Astrocyte (in vitro differentiated cells and primary cell): ENCODE measurements around the gene MROH2A. TPM values are rescaled to one million over a fixed set of nuclear protein-coding genes. Genes with fewer than 3 reads are reported as not detected.

Experiments
- DNase-seq: peaks from one replicate; pipeline ENCODE4 v3.0.0-alpha.2; 2010; ENCODE audit warnings: low read depth
- FAIRE-seq: peaks from 2 replicates; lab custom pipeline; 2011; peaks lifted over from hg19 to GRCh38; lab: Jason Lieb, UNC
- H2AFZ ChIP-seq: 2 replicates; pipeline ENCODE4 v1.6.0; 2012; ENCODE audit warnings: low read depth, low read length, inconsistent platforms
- H3K27ac ChIP-seq: 2 replicates; pipeline ENCODE4 v1.5.1; 2011; ENCODE audit warnings: low read depth, low read length, inconsistent platforms
- H3K27me3 ChIP-seq: 2 replicates; pipeline ENCODE4 v1.6.0; 2011; ENCODE audit warnings: low read length, inconsistent platforms; ENCODE audit not compliant: insufficient read depth
- H3K36me3 ChIP-seq: 2 replicates; pipeline ENCODE4 v1.5.1; 2011; ENCODE audit warnings: low read length, inconsistent platforms; ENCODE audit not compliant: insufficient read depth
- H3K4me1 ChIP-seq: 2 replicates; pipeline ENCODE4 v1.5.1; 2011; ENCODE audit warnings: low read length, inconsistent platforms; ENCODE audit not compliant: insufficient read depth
- H3K4me2 ChIP-seq: 2 replicates; pipeline ENCODE4 v1.6.0; 2012; ENCODE audit warnings: low read length, inconsistent platforms
- H3K4me3 ChIP-seq: 2 replicates; pipeline ENCODE4 v1.5.1; 2011; ENCODE audit warnings: low read depth, mild to moderate bottlenecking, low read length, inconsistent platforms; ENCODE audit not compliant: insufficient read depth
- H3K79me2 ChIP-seq: 2 replicates; pipeline ENCODE4 v1.6.0; 2012; ENCODE audit warnings: mild to moderate bottlenecking, low read length, inconsistent platforms; ENCODE audit not compliant: insufficient read depth
- H3K9ac ChIP-seq: 2 replicates; pipeline ENCODE4 v1.6.0; 2012; ENCODE audit warnings: mild to moderate bottlenecking, low read length, inconsistent platforms
- H3K9me3 ChIP-seq: 2 replicates; pipeline ENCODE4 v1.5.1; 2012; ENCODE audit warnings: low read depth, mild to moderate bottlenecking, low read length, inconsistent platforms; ENCODE audit not compliant: insufficient read depth
- H4K20me1 ChIP-seq: 2 replicates; pipeline ENCODE4 v1.6.0; 2012; ENCODE audit warnings: low read length, inconsistent platforms; ENCODE audit not compliant: insufficient read depth
- H3K27ac Mint-ChIP-seq: one replicate; pipeline ENCODE4 v1.8.0; 2021; ENCODE audit warnings: mild to moderate bottlenecking, mixed read lengths; ENCODE audit not compliant: unreplicated experiment
- H3K27me3 Mint-ChIP-seq: one replicate; pipeline ENCODE4 v1.8.0; 2021; ENCODE audit warnings: low read depth, mixed read lengths; ENCODE audit not compliant: unreplicated experiment
- H3K36me3 Mint-ChIP-seq: one replicate; pipeline ENCODE4 v1.8.0; 2021; ENCODE audit warnings: low read depth, mixed read lengths; ENCODE audit not compliant: unreplicated experiment
- H3K4me1 Mint-ChIP-seq: one replicate; pipeline ENCODE4 v1.8.0; 2021; ENCODE audit warnings: low read depth, mixed read lengths; ENCODE audit not compliant: unreplicated experiment
- H3K4me3 Mint-ChIP-seq: one replicate; pipeline ENCODE4 v1.8.0; 2021; ENCODE audit warnings: mild to moderate bottlenecking, moderate library complexity, mixed read lengths; ENCODE audit not compliant: unreplicated experiment
- H3K9me3 Mint-ChIP-seq: one replicate; pipeline ENCODE4 v1.8.0; 2021; ENCODE audit warnings: mild to moderate bottlenecking, mixed read lengths; ENCODE audit not compliant: unreplicated experiment
- CTCF ChIP-seq: IDR thresholded peaks from 2 replicates; pipeline ENCODE4 v1.5.1; 2011; ENCODE audit warnings: low read depth, mild to moderate bottlenecking, inconsistent platforms, low read length, moderate library complexity; ENCODE audit not compliant: insufficient read depth
- EZH2 ChIP-seq: IDR thresholded peaks from 2 replicates; pipeline ENCODE4 v1.6.1; 2012; ENCODE audit warnings: mild to moderate bottlenecking, low read length, inconsistent platforms; ENCODE audit not compliant: insufficient read depth
- total RNA-seq: library from RNA; stranded (reverse); gene quantifications from 2 replicates; pipeline ENCODE4 v1.2.1, GENCODE V29; 2021

The MROH2A gene
- total RNA-seq, 1 donor from 2014 or later = not detected

- H3K9me3 Mint-ChIP-seq = no peaks in the 10 kb centered on the region
- H3K4me1 ChIP-seq = no peaks in the 10 kb centered on the region
- H3K27me3 ChIP-seq = no peaks in the 10 kb centered on the region
- H3K4me1 Mint-ChIP-seq = no peaks in the 10 kb centered on the region
- H3K9ac ChIP-seq = no peak overlapping the region
- DNase-seq (no peak), FAIRE-seq (no peak)
- no peak overlapping the region for H3K27ac ChIP-seq
- no peak overlapping the region for H3K4me2 ChIP-seq
- no peak overlapping the region for H3K4me3 ChIP-seq
- no peaks in the 10 kb centered on the region for H3K9me3 ChIP-seq
- peaks cover 39% of the 10 kb centered on the region for H3K36me3 ChIP-seq
- TF ChIP-seq EZH2 (no peak), CTCF (no peak)
- no peak overlapping the region for H3K27ac Mint-ChIP-seq
- no peak overlapping the region for H2AFZ ChIP-seq
- H3K79me2 ChIP-seq = peaks cover 89% of the 10 kb centered on the region
- no peak overlapping the region for H3K4me3 Mint-ChIP-seq
- peaks cover 21% of the 10 kb centered on the region for H4K20me1 ChIP-seq
- peaks cover 4% of the 10 kb centered on the region for H3K27me3 Mint-ChIP-seq
- H3K36me3 Mint-ChIP-seq = peaks cover 14% of the 10 kb centered on the region
Measured at GRCh38 chr2:233841183-233841582, 63.1 kb downstream of the MROH2A start.

GRCh38 chr2:233844064-233844807 is 66.1 kb downstream of the MROH2A start:
- DNase-seq (no peak), FAIRE-seq (no peak)
- Histone ChIP-seq H4K20me1 (peaks cover 20% of the 10 kb centered on the region), H3K9me3 (no peaks in the 10 kb centered on the region), H2AFZ (no peak overlapping the region), H3K4me2 (no peak overlapping the region), H3K9ac (no peak overlapping the region), H3K36me3 (peaks cover 44% of the 10 kb centered on the region), H3K4me3 (no peak overlapping the region), H3K27ac (no peak overlapping the region), H3K4me1 (no peaks in the 10 kb centered on the region), H3K27me3 (no peaks in the 10 kb centered on the region), H3K79me2 (peaks cover 92% of the 10 kb centered on the region)
- Mint-ChIP-seq H3K4me1 (no peaks in the 10 kb centered on the region), H3K36me3 (peaks cover 11% of the 10 kb centered on the region), H3K9me3 (no peaks in the 10 kb centered on the region), H3K27ac (no peak overlapping the region), H3K4me3 (no peak overlapping the region), H3K27me3 (no peaks in the 10 kb centered on the region)
- no peak for TF ChIP-seq EZH2
- no peak for TF ChIP-seq CTCF

GRCh38 chr2:233844836-233845235 is 66.7 kb downstream of the MROH2A start:
- H3K27ac Mint-ChIP-seq = no peak overlapping the region
- peaks cover 10% of the 10 kb centered on the region for H3K36me3 Mint-ChIP-seq
- DNase-seq = no peak
- no peak overlapping the region for H2AFZ ChIP-seq
- no peaks in the 10 kb centered on the region for H3K4me1 Mint-ChIP-seq
- H3K27ac ChIP-seq = no peak overlapping the region
- no peaks in the 10 kb centered on the region for H3K4me1 ChIP-seq
- TF ChIP-seq CTCF = no peak
- no peak for TF ChIP-seq EZH2
- H3K4me2 ChIP-seq = no peak overlapping the region
- no peak overlapping the region for H3K4me3 ChIP-seq
- H3K4me3 Mint-ChIP-seq = no peak overlapping the region
- H3K36me3 ChIP-seq = peaks cover 46% of the 10 kb centered on the region
- no peak for FAIRE-seq
- H4K20me1 ChIP-seq = peaks cover 14% of the 10 kb centered on the region
- H3K9me3 Mint-ChIP-seq = no peaks in the 10 kb centered on the region
- H3K27me3 Mint-ChIP-seq = no peaks in the 10 kb centered on the region
- no peaks in the 10 kb centered on the region for H3K9me3 ChIP-seq
- H3K27me3 ChIP-seq = no peaks in the 10 kb centered on the region
- H3K9ac ChIP-seq = no peak overlapping the region
- H3K79me2 ChIP-seq = peaks cover 92% of the 10 kb centered on the region
